Hair follicle dermal papilla cell (primary cell): ENCODE measurements around the gene RAB1A. TPM values are rescaled to one million over a fixed set of nuclear protein-coding genes. Genes with fewer than 3 reads are reported as not detected.

ENCODE experiments used
- small RNA-seq: library from RNA; depleted of rRNA; stranded (forward); fragments of <200 nt; gene quantifications from one replicate; pipeline ENCODE3, GENCODE V24; 2012
- total RNA-seq: library from RNA; depleted of rRNA; stranded (reverse); fragments of >200 nt; gene quantifications from 2 replicates; pipeline ENCODE4 v1.2.3, GENCODE V29; 2012

RAB1A gene
- 66.7 and 69.6 TPM in 2 replicates for total RNA-seq

GRCh38 chr2:65129826-65130663 is at the start of gene RAB1A:
Gene RAB1A (minus strand): TSS chr2:65130106. CDS start chr2:65129915, 191 bp downstream.

GRCh38 chr2:65056215-65057053 is 73.5 kb downstream of the RAB1A start, which contains the start of gene CEP68:
Gene CEP68 (plus strand): TSS chr2:65056416. CDS start chr2:65069445, 13,029 bp downstream.

Small RNAs within 50 kb of the gene (small RNA-seq; reads per million reads assigned to genes)
- not detected for gene RF00090

Other genes starting within 250 kb of the RAB1A start
- 24.2 and 31.5 TPM in 2 replicates for gene SLC1A4, start 140.7 kb downstream of the RAB1A start, total RNA-seq
- gene CEP68, start 73.7 kb downstream of the RAB1A start, total RNA-seq, result 14.6 and 18.7 TPM in 2 replicates
- gene ACTR2, start 97.7 kb upstream of the RAB1A start, total RNA-seq, result 87.0 and 95.0 TPM in 2 replicates